GM12873 (cell line): ENCODE results near the gene SNED1.

Source experiments
- TF ChIP-seq, protein P1 (sequence below): IDR thresholded peaks from 2 replicates; pipeline ENCODE4 v1.5.1; 2012; ENCODE audit warnings: low read depth, mild to moderate bottlenecking, moderate library complexity, low read length, control low read depth; ENCODE audit not compliant: insufficient read depth; ENCODE audit errors: missing control alignments

The SNED1 gene

DNA sequence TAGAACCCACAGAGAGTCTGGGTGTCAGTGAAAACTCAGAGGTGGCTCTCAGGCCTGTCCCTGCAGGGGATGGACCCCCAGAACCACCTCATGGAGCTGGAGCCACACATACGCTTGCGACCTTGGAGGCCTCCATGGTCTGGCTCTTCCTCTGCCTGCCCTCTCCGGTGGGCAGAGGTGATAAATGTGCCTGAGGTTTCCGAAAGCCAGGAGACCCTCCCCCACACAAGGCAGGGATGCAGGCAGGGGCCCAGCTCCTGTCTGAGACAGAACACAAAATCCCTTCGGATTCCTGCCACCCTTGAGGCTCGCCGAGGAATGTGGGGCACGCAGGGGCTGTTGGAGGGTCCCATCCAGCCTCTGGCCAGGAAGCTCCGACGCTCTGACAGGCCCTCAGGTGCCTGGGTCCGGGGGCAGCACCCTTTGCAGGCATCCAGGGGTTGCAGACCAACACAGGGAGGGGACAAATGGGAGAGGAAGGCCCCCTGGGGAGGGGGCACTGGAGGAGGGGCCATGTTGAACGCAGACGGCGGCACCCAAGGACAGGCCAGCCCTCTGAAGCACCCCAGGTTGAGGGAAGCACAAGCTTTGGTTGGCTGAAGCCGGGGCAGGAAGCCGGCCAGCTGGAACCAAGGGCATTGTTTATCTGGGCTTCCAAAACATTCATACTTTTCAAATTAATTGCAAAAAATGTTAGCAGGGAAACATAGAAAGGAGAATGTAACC lies 4.1 kb upstream of the SNED1 start:
- TF ChIP-seq, protein P1, sequence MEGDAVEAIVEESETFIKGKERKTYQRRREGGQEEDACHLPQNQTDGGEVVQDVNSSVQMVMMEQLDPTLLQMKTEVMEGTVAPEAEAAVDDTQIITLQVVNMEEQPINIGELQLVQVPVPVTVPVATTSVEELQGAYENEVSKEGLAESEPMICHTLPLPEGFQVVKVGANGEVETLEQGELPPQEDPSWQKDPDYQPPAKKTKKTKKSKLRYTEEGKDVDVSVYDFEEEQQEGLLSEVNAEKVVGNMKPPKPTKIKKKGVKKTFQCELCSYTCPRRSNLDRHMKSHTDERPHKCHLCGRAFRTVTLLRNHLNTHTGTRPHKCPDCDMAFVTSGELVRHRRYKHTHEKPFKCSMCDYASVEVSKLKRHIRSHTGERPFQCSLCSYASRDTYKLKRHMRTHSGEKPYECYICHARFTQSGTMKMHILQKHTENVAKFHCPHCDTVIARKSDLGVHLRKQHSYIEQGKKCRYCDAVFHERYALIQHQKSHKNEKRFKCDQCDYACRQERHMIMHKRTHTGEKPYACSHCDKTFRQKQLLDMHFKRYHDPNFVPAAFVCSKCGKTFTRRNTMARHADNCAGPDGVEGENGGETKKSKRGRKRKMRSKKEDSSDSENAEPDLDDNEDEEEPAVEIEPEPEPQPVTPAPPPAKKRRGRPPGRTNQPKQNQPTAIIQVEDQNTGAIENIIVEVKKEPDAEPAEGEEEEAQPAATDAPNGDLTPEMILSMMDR, result no peak

DNA sequence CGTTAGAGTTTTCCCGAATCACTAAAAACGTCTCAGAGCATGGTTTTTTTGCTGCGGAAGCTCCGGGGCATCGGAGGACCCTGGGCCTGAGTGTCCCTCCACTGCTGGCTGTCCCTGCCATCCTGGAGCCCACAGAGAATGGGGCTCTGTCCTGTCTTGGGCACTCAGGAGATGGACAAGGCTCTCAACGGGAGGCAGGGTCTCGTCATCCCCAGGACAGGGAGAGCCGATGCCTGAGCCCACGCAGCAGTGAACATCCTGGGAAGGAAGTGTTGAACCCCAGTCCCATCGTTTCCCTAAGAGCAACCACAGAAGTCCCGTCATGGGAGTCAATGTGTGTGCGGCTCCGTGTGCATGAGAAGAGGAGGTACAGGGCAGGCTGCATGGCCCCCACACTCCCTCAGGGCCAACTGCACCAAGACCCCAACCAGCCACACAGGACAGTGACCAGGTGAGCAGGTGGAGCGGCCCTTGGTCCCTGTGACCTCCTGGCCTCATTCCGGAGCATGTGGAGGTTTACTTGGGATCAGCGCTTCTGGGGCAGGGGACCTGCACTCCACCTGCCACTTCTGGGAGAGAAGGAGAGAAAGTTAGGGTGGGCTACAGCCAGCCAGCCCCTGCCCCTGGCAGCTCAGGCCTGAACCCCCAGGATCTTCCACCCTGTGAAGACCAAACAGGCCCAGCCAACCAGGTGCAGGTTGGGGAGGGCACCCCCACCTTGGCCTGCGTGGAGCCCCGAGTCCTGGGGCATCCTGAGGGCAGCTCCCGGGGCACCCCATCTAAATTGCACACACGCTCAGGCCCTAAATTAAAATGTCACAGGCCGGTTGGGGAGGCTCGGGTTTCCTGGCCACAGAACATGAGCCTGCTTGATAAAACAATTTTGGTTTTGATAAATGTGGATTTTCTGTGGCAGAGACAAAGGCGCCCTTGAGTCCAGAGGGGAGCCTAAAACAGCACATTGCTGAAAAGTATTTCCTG lies 3.1 kb upstream of the SNED1 start:
- TF ChIP-seq, protein P1, result no peak

DNA sequence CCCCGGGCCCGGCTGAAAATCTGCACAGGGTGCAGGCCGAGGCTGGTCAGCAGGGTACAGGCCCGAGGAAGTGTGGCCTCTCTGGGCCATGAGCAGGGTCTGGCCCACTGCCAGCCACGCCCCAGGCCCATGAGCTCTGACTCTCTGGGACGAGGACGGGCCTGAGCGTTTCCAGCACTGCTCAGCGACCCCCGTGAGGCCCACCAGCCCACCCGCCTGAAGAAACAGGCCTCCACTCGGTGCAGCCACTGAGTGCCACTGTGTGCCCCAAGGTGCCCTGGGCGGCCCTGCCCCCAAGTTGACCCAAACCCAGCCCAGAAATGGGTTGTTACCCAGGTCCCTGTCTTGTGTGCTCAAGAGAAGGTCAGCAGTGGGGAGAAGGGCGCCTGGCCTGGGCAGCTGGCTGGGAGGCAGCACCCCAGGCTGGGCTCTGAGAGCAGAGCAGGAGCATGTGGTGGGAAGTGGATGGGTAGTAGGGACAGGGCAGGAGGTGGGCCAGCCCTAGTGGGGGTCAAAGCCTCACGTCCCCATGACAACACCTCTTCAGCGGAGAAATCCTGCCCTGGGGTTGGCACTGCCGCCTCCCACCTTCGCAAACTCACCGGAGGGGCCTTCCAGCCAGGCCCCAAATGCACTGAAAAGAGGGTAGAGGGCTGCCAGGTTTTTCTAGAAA lies 2.1 kb upstream of the SNED1 start:
- TF ChIP-seq, protein P1, result no peak

DNA sequence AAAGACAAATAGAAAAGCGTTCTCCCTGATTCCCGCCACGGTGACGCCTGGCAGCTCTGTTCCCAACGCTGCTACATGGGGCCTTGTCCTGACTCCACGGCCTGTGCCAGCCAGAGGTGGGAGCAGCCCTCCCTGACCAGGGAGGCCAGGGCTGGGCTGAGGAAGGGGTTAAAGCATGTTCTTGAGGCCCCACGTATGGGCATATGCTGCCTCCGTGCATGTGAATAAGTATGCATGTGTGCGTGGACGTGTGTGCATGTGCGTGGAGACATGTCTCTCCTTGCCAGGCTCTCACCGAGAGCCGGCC lies 1.6 kb upstream of the SNED1 start:
- TF ChIP-seq, protein P1, result no peak

DNA sequence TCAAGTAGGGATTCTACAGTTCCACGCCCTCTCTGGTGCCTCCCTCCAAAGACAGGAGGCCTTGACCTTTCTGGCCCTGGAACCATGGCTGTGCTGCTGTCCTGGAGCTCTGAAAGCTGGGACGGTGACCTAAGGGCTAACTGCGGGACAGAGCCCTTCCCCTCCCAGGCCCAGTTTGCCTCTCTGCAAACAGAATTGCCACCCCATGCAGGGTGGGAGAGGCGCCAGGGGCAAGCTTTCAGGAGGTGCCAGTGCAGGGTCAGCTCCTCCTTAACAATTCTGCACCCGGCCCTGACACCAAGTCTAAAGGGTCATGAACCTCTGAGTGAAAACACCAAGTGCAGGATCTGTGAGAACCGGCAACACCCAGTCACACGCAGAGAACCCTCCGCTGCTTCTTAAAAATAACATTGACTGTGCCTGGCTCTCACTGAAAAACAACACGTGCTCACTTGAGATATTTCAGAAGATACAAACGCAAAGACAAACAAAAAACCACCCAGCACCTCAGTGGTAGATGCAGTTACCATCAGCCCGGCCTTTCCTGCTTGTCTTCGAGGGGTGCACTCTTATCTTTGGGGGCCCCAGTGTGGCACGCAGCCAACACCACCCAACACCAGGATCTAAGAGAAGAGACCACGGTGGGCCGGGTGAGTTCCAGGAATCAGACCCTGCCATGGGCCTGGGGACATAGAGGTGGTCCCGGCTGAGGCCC lies 1.1 kb upstream of the SNED1 start:
- TF ChIP-seq, protein P1, result no peak

DNA sequence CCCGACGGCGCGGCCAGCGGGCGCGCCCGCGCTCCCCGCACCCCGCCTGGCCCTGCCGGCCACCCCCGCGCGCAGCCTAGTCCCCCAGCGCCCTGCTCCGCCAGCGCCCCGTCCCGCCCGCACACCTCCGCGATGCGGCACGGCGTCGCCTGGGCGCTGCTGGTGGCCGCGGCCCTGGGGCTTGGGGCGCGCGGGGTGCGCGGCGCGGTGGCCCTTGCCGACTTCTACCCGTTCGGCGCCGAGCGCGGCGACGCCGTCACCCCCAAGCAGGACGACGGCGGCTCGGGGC lies 232 bp downstream of the SNED1 start:
- TF ChIP-seq, protein P1, result no peak
